Hepatocyte (in vitro differentiated cells): ENCODE measurements around the gene GRHL1. TPM values are rescaled to one million over a fixed set of nuclear protein-coding genes. Genes with fewer than 3 reads are reported as not detected.

Source experiments
- DNase-seq: peaks from one replicate; pipeline ENCODE4 v3.0.0-alpha.2; 2016; ENCODE audit warnings: low spot score
- H2AFZ ChIP-seq: fragments of 200-600 bp; sonication (generic); 2 replicates; pipeline ENCODE4 v1.6.0; 2016; ENCODE audit warnings: antibody characterized with exemption, mild to moderate bottlenecking
- H3K27ac ChIP-seq: fragments of 200-600 bp; sonication (generic); 2 replicates; pipeline ENCODE4 v1.5.1; 2016; ENCODE audit warnings: mild to moderate bottlenecking
- H3K27me3 ChIP-seq: fragments of 200-600 bp; sonication (generic); 2 replicates; pipeline ENCODE4 v1.6.1; 2016
- H3K36me3 ChIP-seq: fragments of 200-600 bp; sonication (generic); replicated peaks from 2 replicates; pipeline ENCODE4 v1.5.1; 2016; ENCODE audit warnings: low read depth; ENCODE audit not compliant: insufficient read depth
- H3K4me1 ChIP-seq: fragments of 200-600 bp; sonication (generic); 2 replicates; pipeline ENCODE4 v1.5.1; 2016; ENCODE audit warnings: mild to moderate bottlenecking, moderate library complexity; ENCODE audit not compliant: insufficient read depth
- H3K4me2 ChIP-seq: fragments of 200-600 bp; sonication (generic); 2 replicates; pipeline ENCODE4 v1.6.0; 2016
- H3K4me3 ChIP-seq: fragments of 200-600 bp; sonication (generic); 2 replicates; pipeline ENCODE4 v1.5.1; 2016; ENCODE audit warnings: mild to moderate bottlenecking
- H3K79me2 ChIP-seq: fragments of 200-600 bp; sonication (generic); 2 replicates; pipeline ENCODE4 v1.6.0; 2017; ENCODE audit warnings: mild to moderate bottlenecking
- H3K9me2 ChIP-seq: fragments of 200-600 bp; sonication (generic); replicated peaks from 2 replicates; pipeline ENCODE4 v1.6.0; 2017; ENCODE audit warnings: mild to moderate bottlenecking; ENCODE audit not compliant: insufficient read depth
- H3K9me3 ChIP-seq: fragments of 200-600 bp; sonication (generic); 2 replicates; pipeline ENCODE4 v1.5.1; 2016; ENCODE audit warnings: low read depth, mild to moderate bottlenecking
- H4K20me1 ChIP-seq: fragments of 200-600 bp; sonication (generic); 2 replicates; pipeline ENCODE4 v1.6.0; 2016; ENCODE audit warnings: mild to moderate bottlenecking; ENCODE audit not compliant: insufficient read depth, poor library complexity, severe bottlenecking
- EZH2 ChIP-seq: fragments of 200-600 bp; sonication (generic); IDR thresholded peaks from 2 replicates; pipeline ENCODE4 v1.6.1; 2016; ENCODE audit warnings: antibody characterized with exemption, mild to moderate bottlenecking, borderline replicate concordance
- EZH2phosphoT487 ChIP-seq: fragments of 200-600 bp; sonication (generic); IDR thresholded peaks from one replicate; pipeline ENCODE4 v1.6.1; 2018; ENCODE audit warnings: antibody characterized with exemption, mild to moderate bottlenecking, low read depth, moderate library complexity; ENCODE audit not compliant: unreplicated experiment, severe bottlenecking
- WGBS: methylation state at CpG from one replicate; pipeline ENCODE4 v1.1.6; 2016; ENCODE audit warnings: low lambda C conversion rate; ENCODE audit errors: missing lambda C conversion rate; 5-methylcytosine and 5-hydroxymethylcytosine counted together
- polyA plus RNA-seq: library from polyadenylated mRNA; unstranded; fragments of >200 nt; fragmentation: Nextera tagmentation; extraction: Ambion mirVana; gene quantifications from 2 replicates; pipeline ENCODE4 v1.2.1, GENCODE V29; 2016
- total RNA-seq: library from RNA; depleted of rRNA; stranded (reverse); fragments of >200 nt; gene quantifications from 2 replicates; pipeline ENCODE4 v1.2.3, GENCODE V29; 2014
- TF ChIP-seq, protein P1 (sequence below): fragments of 200-600 bp; sonication (generic); IDR thresholded peaks from 2 replicates; pipeline ENCODE4 v1.5.1; 2016; ENCODE audit warnings: antibody characterized with exemption, mild to moderate bottlenecking; ENCODE audit not compliant: poor library complexity

GRHL1 gene
- total and polyA plus RNA-seq, 2 experiments from 2014 or later = 4.0 to 10.9 TPM

DNA sequence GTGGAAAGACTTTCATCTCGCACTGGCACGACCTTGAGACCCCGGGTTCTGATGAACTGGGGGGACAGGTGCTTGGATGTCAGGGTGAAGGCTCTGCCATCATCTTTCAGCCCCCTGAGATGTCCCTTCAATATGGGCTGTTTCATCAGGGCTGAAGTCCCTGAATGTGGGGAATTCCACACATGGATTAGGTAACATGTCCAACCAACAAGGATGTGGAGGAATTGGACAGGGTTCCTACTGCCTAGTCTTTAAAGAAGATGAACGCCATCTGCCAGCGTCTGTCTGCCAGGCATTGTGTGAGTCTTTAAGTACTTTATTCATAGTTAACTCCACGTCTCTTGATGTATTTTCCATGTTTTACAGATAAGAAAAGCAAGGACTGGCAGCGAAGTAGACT, 5.9 kb upstream of the GRHL1 start:
- Histone ChIP-seq H3K27ac (no peak overlapping the region), H3K4me2 (no peak overlapping the region), H3K79me2 (no peaks in the 10 kb centered on the region), H3K9me3 (no peaks in the 10 kb centered on the region), H2AFZ (no peak overlapping the region), H3K4me1 (peaks cover 9% of the 10 kb centered on the region), H3K36me3 (no peaks in the 10 kb centered on the region), H3K4me3 (no peak overlapping the region), H4K20me1 (no peaks in the 10 kb centered on the region), H3K27me3 (no peaks in the 10 kb centered on the region), H3K9me2 (no peaks in the 10 kb centered on the region)
- no peak for TF ChIP-seq EZH2
- TF ChIP-seq, protein P1, sequence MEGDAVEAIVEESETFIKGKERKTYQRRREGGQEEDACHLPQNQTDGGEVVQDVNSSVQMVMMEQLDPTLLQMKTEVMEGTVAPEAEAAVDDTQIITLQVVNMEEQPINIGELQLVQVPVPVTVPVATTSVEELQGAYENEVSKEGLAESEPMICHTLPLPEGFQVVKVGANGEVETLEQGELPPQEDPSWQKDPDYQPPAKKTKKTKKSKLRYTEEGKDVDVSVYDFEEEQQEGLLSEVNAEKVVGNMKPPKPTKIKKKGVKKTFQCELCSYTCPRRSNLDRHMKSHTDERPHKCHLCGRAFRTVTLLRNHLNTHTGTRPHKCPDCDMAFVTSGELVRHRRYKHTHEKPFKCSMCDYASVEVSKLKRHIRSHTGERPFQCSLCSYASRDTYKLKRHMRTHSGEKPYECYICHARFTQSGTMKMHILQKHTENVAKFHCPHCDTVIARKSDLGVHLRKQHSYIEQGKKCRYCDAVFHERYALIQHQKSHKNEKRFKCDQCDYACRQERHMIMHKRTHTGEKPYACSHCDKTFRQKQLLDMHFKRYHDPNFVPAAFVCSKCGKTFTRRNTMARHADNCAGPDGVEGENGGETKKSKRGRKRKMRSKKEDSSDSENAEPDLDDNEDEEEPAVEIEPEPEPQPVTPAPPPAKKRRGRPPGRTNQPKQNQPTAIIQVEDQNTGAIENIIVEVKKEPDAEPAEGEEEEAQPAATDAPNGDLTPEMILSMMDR = no peak
- no peak for TF ChIP-seq EZH2phosphoT487
- no peak for DNase-seq
- WGBS = 71% methylated on average over 7 of the region's 7 CpGs

- H3K4me3 ChIP-seq = no peak overlapping the region
- no peak overlapping the region for H3K27ac ChIP-seq
- DNase-seq = no peak
- H2AFZ ChIP-seq = no peak overlapping the region
- H3K4me1 ChIP-seq = peaks cover 4% of the 10 kb centered on the region
- 73% methylated on average over 7 of the region's 7 CpGs for WGBS
- H3K36me3 ChIP-seq = no peaks in the 10 kb centered on the region
- H3K79me2 ChIP-seq = no peaks in the 10 kb centered on the region
- no peaks in the 10 kb centered on the region for H3K9me2 ChIP-seq
- TF ChIP-seq EZH2phosphoT487 (no peak), EZH2 (no peak)
- TF ChIP-seq, protein P1 = no peak
- H3K27me3 ChIP-seq = no peaks in the 10 kb centered on the region
- no peak overlapping the region for H3K4me2 ChIP-seq
- H3K9me3 ChIP-seq = no peaks in the 10 kb centered on the region
- H4K20me1 ChIP-seq = no peaks in the 10 kb centered on the region
Observed at GRCh38 chr2:9946076-9946475, 5.4 kb upstream of the GRHL1 start.

- Histone ChIP-seq H3K4me1 (no peaks in the 10 kb centered on the region), H3K27ac (no peak overlapping the region), H3K27me3 (no peaks in the 10 kb centered on the region), H4K20me1 (no peaks in the 10 kb centered on the region), H3K9me2 (no peaks in the 10 kb centered on the region), H3K79me2 (no peaks in the 10 kb centered on the region), H3K4me3 (no peak overlapping the region), H2AFZ (no peak overlapping the region), H3K36me3 (no peaks in the 10 kb centered on the region), H3K9me3 (no peaks in the 10 kb centered on the region), H3K4me2 (no peak overlapping the region)
- 75% methylated on average over 5 of the region's 5 CpGs for WGBS
- no peak for DNase-seq
- TF ChIP-seq, protein P1 = no peak
- no peak for TF ChIP-seq EZH2
Observed at GRCh38 chr2:9946818-9947217, 4.7 kb upstream of the GRHL1 start.

GRCh38 chr2:9948721-9949120, 2.8 kb upstream of the GRHL1 start:
- Histone ChIP-seq H3K4me1 (peaks cover 6% of the 10 kb centered on the region), H3K9me3 (no peaks in the 10 kb centered on the region)
- TF ChIP-seq EZH2 (no peak), EZH2phosphoT487 (no peak)
- TF ChIP-seq, protein P1 = no peak

More at GRCh38 chr2:9948721-9949120, 2.8 kb upstream of the GRHL1 start:
- no peak for DNase-seq
- Histone ChIP-seq H3K9me2 (no peaks in the 10 kb centered on the region), H4K20me1 (no peaks in the 10 kb centered on the region), H3K4me2 (no peak overlapping the region), H3K36me3 (no peaks in the 10 kb centered on the region), H3K4me3 (no peak overlapping the region), H2AFZ (no peak overlapping the region), H3K27me3 (no peaks in the 10 kb centered on the region), H3K27ac (no peak overlapping the region), H3K79me2 (no peaks in the 10 kb centered on the region)
- 76% methylated on average over 6 of the region's 6 CpGs for WGBS
